Raji (cell line): Measurements from ENCODE around the gene JARID2.

Experiments used
- POLR2A ChIP-seq: IDR thresholded peaks from 2 replicates; pipeline ENCODE4 v1.6.1; 2011; ENCODE audit warnings: low read depth, low read length, control low read depth; ENCODE audit not compliant: insufficient read depth

JARID2 gene

DNA sequence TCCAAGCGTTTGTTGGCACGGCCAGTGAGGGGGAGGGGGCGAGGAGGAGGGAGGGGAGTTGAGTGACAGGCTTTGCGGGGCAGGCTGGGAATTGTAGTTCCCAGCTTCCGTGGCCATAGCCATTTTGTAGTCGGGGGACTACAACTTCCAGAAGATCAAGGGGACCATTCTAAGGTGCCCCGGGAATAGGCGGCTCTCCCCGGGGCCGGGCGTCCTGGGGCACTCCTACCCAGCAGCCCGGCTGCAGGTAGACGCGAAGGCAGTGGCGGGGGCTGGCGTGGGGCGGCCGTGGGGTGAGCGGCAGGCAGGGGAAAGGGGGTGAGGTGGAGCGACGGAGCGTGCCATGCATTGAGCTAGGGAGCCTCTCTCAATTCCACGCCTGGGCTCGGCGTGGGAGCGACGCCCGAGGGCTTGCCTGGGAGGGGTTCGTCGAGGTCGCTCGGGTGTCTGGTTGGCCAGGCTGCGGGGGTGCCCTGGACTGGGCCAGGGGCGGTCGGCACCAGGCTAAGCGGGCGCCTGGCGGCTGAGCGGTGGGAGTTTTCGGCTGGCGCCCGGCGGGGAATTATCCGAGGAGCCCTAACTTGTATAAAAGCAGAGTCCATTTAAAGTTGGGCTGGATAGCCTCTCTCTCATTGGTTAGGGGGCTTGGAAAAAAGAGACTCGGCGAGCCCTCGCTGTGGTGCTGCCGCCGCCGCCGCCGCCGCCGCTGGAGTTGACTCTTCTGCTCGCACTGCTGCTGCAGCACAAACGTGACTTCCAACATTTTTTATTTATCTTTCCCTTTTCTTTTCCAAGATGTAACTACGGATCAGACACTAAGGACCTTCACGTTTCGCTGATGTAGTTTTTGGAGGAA, at the start of gene JARID2:
Gene JARID2, plus strand, starts transcription at position 709 of the 856 bp plus-strand sequence. CDS start 471 bp downstream, outside the sequence.
- TF ChIP-seq POLR2A, result peak; percentile 52; the same call in 1 of the 2 replicates

DNA sequence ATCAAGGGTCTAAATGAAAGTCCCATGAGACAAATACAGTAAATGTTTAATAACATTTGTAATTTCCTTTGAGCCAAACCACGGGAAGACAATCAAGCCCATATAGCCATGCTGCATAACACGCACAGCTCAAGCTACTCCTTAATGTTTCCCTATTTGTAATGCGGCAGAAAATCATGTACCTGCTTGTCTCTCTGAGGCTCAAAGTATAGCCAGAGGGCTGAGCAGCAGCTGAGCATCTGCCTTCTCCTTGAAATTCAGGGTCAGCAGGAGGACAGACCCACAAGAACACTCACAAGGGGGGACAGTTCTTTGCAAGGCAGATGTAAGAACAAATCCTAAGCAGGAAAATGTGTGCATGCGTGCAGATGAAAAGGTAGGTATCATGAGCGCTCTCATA, 45.8 kb upstream of the JARID2 start:
- no peak for TF ChIP-seq POLR2A

DNA sequence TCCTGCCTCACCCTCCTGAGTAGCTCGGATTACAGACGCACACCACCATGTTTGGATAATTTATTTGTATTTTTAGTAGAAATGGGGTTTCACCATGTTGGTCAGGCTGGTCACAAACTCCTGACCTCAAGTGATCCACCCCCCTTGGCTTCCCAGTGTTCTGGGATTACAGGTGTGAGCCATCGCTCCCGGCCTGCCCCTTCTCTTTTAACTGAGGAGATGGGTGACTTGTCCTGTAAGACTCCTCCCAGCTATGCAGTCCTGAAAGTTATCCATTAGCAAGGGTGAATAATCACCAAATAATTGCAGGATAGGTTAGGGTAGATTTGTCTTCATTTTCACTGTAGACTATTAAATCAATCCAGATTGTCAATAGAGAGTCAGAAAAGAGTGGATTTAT, 40.5 kb upstream of the JARID2 start:
- no peak for TF ChIP-seq POLR2A

DNA sequence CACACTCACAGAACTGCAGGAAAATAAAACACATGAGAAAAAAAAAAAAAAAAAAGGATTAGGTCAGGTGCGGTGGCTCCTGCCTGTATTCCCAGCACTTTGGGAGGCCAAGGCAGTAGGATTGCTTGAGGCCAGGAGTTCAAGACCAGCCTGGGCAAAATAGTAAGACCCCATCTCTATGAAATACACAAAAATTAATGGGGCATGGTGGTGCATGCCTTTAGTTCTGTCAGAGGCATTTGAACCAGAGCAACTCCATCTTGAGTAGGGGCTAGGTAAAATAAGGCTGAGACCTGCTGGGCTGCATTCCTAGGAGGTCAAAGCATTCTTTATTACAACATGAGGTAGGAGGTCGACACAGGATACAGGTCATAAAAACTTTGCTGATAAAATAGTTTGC, 39.0 kb upstream of the JARID2 start:
- TF ChIP-seq POLR2A, result no peak

DNA sequence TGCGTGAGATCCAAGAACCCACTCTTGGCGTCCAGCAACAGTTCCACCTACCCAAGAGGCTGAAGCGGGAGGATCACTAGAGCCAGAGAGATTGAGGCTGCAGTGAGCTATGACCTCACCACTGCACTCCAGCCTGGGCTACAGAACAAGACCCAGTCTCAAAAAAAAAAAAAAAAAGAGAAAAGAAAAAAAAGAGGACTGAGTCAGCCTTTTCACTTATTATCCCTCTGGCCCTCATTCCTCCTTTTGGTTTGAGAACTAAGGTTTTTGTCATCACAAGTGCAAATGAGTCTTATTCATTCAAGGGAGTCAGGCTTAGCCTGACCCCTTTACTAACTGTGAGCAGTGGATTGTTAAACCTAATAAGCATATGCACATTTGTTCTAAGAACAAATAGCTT, 37.9 kb upstream of the JARID2 start:
- TF ChIP-seq POLR2A, result no peak

DNA sequence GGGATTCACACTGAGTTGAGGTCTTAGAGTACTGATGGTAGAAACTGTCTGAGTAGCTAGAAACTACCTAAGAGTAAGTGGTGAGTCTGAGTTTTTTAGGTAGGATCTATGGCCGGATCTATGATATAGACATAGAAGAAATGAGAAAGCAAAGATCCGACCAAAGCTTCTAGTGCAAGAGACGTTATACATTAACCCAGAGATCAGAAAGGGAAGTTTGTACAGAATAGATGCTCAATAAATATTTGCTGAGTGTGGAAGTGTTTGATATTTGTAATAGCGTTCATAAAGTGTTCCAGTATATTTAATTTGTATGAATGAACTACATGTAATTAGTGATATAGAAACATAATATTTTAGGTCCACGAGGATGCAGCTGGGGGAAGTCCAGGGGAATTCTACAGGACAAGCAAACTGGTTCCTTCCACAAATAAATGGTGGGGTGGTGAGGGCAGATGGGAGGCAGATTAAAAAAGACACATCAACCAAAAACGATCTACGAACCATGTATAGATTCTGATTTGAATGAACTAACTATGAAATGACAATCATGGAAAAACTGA, 31.9 kb upstream of the JARID2 start:
- TF ChIP-seq POLR2A, result no peak

DNA sequence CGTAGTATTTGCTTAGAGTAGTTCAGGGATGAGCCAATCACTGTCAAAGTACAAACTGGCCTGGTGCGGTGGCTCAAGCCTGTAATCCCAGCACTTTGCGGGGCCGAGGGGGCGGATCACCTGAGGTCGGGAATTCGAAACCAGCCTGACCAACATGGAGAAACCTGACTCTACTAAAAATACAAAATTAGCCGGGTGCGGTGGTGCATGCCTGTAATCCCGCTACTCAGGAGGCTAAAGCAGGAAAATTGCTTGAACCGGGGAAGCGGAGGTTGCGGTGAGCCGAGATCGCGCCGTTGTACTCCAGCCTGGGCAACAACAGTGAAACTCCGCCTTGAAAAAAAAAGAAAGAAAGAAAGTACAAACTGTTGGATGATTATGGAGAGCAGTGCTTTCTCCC, 27.5 kb upstream of the JARID2 start:
- no peak for TF ChIP-seq POLR2A

DNA sequence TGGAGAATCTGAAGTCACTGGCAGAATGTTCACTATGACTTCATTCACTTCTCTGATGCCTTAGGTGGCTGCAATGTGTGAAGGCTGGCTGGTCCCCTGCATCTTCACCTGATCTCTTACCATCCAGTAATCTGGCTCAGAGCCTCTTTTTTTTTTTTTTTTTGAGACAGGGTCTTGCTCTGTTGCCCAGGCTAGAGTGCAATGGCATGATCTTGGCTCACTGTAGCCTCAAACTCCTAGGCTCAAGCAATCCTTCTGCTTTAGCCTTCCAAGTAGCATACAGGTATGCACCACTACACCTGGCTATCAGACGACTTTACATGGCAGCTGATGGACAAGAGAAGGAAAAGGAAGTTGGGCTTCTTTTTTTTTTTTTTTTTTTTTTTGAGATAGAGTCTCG, 25.8 kb upstream of the JARID2 start:
- TF ChIP-seq POLR2A, result no peak

DNA sequence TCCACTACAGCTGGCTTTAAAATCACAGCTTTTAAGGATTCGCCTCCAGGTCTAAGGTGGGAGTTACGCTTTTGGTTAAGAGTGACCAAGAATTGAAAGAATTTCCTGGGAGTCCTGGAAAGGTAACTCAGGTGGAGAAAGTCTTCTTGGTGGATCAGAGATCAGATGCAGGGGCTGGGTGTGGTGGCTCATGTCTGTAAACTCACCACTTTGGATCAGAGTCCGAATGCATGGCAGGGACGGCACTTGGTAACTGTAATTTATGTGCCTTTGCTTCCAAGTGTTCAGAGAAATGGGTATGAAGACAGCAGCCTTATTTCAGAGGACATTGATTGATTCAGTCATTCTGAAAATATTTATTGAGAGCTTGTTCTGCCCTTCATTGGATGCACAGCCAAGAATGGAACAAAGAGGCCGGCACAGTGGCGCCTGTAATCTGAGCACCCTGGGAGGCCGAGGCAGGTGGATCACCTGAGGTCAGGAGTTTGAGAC, 18.0 kb upstream of the JARID2 start:
- TF ChIP-seq POLR2A, result no peak

DNA sequence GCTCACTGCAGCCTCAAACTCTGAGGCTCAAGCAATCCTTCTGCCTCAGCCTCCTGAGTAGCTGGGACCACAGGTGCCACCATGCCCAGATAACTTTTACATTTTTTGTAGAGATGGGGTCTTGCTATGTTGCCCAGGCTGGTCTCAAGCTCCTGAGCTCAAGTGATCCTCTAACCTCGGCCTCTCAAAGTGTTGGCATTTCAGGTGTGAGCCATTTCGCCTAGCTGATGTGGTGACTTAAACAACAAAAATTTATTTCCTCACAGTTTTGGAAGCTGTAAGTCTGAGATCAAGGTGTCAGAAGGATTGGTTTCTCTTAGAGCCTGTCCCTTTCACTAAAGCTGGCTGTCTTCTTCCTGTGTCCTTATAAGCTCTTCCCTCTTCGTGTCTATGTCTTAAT, 15.0 kb upstream of the JARID2 start:
- no peak for TF ChIP-seq POLR2A

DNA sequence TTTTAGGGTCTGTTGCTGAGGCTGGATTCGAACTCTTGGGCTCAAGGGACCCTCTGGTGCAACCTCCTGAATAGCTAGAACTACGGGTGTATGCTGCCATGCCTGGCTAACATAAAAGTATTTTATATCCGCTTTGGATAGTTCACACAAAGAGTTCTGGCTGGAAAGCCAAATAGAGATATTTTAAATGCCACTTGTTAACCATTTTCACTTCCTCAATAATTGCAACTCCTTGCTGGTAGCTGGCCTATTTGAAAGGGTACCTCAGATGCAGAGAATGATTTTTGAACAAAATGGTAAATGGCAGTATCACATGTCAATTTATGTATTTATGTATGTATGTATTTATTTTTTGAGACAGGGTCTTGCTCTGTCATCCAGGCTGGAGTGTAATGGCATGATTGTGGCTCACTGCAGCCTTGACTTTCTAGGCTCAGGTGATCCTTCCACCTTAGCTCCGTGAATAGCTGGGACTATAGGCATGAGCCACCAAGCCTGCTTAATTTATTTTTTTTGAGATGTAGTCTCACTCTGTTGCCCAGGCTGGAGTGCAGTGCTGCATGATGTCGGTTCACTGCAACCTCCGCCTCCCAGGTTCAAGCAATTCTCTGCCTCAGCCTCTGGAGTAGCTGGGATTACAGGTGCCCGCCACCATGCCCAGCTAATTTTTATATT, 12.9 kb upstream of the JARID2 start:
- no peak for TF ChIP-seq POLR2A

DNA sequence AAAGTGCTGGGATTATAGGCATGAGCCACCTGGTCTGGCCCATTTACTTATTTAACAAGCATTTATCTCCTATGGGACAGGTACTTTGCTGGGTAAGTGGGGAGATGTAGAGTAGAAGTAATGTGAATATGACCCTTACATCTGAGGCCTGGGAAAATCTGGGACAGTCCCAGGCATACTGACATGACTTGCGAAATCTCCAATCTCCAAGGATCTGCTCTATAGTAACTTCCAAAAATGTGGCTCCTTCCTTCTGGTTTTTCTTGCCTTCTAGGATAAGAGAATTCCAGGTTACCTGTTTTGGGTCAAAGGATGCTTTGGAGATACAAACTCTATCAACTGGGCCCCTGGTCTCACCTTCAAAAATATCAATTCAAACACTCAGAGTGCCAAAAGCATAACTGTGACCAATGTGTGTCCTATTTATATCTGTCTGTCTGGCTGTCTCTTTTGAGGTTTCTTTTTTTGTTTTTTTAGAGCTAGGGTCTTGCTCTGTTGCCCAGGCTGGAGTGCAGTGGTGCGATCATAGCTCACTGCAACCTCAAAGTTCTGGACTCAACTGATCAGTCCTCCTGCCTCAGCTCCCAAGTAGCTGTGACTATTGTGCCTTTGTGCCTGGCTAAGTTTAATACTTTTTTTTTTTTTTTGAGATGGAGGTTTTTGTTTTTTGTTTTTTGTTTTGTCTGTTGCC, 11.7 kb upstream of the JARID2 start:
- TF ChIP-seq POLR2A, result no peak

DNA sequence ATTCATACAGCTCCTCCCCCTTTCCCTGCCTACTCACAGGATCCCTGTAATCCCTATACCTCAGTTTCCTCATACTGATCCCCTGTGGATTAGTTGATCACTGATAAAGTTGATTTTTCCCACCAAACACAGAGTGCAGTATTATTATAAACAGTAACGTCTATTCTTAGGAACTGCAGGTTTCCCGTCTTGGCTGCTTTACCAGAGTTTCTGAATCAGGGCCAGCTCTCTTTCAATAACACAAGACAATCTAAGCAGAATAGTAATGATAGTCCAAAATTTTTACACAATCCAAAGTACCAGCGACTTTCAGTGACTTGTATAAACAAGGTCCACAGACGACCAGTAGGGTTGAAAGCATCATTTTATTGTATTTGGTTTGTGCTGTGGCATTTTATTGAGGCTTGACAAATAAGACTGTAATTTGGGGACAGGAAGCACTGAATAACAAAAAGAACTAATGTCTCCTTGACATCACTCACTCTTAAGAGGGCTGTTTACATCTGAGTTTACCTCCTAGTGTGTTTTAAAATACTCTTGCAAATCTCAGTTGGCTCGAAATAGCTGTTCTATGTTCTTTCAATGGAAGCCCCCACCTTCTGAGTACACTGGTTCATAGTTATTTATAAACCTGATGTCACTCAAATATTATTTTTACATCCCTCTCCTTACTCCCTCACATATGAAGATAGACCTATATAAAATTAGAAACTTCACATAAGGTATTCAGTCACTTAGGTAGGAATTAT, 6.1 kb upstream of the JARID2 start:
- no peak for TF ChIP-seq POLR2A

DNA sequence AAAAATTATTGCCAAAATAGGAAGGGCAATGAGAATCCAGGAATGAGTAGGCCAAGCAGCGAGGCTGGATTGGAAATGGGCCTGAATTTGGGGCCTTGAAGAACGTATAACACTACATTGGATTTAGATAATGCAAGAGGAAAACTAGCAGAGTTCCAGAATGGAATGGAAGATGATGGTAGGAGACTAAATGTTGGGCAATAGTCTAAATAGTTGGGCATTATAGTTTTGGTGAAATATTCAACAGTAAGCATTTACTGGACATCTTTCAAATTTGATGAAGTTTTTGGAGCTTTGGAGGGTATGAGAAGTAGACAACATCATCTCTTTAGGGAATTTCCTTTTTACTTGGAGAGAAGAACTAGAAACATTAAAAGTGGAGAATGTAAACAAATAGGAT, 3.4 kb upstream of the JARID2 start:
- TF ChIP-seq POLR2A, result no peak
